HG02870 (cell line): ENCODE data around the gene EPHB1.
A peak's percentile ranks its signal among the peaks of the same experiment; 100 is the strongest.

ENCODE experiments used
- ATAC-seq: cut with Tn5 transposase; IDR thresholded peaks from one replicate; pipeline ENCODE4 v1.9.1; 2021; ENCODE audit warnings: mild to moderate bottlenecking, moderate library complexity; ENCODE audit not compliant: unreplicated experiment

EPHB1 gene

DNA sequence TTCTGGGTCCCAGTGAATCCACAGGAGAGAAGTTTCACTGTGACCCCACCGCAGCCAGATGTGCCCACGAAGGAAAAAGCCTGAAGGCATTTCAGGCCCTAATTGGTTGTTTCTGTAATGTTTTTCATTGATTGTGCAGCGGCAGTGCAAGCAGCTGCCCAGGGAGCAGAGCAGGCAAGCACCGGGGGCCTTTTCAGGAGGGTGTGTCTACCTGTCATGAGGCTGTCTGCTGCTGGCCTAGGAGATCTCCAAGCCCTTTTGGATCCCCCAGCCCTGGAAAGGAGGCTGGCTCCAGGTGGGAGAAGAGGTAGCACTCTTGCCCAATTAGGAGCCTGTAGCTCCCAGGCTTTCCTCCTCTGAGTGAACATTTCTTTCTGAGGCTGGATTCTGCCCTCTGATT lies 108.8 kb downstream of the EPHB1 start:
- peak; percentile 38 for ATAC-seq

DNA sequence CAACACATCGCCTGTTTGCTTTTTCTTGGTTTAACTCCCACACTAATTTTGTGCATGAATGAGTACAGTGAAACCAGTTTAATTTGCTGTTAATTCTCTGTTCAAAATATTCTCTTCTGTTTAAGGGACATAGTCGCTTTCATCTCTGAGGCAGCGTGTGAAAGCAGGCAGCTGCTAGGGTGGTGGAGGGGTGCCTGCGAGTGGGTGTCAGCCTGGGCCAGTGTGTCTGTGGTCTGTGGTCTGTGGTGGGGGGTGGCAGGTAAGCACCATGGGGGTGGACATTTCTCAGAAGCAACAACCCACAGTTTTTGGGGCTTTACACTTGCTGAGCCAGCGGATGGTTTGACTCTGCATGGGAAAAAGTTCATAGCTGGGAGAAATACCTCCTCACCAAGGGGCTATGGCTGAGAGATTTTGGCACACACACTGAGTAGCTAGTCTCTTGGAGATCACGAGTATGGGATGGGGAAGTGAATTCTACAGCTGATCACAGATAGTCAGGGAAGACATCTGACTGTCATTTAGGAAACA lies 109.2 kb downstream of the EPHB1 start:
- ATAC-seq = peak; percentile 93

DNA sequence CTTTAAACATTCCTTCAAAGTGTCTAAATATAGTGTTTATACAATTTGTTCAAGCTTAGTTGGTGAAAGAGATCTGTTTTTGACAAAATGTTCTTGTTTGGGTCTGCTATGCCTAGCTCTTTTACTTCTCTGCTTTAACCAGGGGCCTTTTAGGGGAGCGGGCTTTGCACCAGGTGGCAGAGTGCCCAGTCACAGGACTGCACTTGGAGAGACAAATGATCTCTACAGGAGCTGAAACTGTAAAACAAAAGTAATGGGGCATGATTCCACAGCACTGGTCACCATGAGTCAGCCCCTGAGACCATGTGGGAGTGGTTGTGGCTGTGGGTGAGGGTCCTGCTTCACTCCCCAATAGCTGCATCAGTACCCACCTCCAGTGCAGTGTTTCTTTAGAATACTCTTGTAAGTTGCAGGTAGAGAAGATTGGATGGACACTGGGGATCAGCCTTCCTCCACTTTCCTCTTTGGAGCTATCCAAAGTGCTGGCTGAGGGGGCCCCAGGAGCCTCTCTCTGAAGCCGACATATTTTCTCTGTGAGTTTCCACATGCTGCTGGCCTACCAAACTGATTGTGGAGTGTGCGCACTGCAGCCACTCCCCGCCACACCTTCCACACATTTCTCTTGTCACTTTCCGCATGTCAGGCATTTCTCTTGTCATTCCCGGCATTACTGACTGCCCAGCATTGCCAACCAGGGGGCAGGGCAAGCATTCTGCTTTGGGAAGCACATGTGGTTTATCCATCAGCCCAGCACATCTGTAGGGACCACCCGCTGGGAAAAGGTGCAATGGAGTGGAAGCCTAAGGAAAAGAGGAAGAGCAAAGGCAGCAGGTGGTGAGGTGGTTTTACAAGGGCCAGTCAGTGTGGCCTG lies 110.0 kb downstream of the EPHB1 start:
- ATAC-seq = peak; percentile 19

DNA sequence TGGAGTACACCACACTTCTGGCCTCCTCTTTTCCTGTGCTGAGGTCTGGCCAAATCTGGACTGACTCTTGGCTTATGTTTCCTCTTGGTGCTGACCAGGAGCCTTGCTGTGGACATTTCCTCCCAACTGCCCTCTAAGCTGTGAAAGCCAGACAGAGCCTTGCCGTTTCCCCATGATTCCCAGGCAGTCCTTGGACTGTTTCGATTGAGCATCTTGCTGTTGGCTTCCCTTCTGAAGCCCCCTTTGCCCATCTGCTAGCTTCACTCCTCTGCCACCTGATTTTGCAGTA lies 110.5 kb downstream of the EPHB1 start:
- ATAC-seq = no peak

DNA sequence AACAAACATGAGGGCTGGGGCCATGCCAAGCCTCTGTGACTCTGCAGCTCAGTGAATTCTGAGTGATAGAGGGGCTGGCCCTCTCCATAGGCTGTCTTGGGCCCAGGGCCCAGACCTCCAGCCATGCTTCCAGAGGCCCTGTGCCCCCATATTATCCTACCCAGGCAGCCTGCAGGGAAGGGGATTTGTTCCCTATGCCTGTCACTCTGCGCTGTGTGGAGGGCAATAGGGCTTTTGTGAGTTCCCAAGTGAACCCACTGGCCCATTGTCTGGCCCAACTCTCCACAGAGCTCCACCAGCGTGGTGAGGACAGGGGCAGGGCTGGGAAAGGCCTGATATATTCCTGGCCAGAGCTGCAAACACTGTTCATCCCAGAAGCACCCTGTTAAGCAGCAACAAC lies 113.2 kb downstream of the EPHB1 start:
- ATAC-seq = no peak

DNA sequence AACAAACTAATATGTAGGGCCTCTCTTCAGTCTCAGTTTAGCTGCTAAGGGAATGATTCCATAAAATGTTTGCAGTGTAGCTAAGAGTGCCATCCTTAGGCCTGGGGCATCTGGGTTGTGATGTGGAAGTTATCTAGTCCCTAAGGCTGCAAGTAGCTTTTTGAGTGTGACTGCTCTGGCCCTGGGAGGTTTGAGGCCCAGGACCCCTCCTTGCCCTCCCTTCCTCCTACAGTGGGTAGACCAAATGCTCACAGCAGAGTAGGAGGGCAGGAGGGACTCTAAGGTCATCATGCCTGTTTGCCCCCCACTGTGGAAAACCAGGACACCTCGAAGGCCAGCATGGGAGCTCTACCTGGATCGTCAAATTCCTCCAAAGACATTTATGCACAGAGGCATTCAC lies 115.0 kb downstream of the EPHB1 start:
- no peak for ATAC-seq

- no peak for ATAC-seq
Measured at GRCh38 chr3:134911586-134912548, 116.8 kb downstream of the EPHB1 start.

- ATAC-seq = no peak
Measured at GRCh38 chr3:134916276-134916961, 121.4 kb downstream of the EPHB1 start.

- ATAC-seq = no peak
Measured at GRCh38 chr3:134917631-134918030, 122.6 kb downstream of the EPHB1 start.

DNA sequence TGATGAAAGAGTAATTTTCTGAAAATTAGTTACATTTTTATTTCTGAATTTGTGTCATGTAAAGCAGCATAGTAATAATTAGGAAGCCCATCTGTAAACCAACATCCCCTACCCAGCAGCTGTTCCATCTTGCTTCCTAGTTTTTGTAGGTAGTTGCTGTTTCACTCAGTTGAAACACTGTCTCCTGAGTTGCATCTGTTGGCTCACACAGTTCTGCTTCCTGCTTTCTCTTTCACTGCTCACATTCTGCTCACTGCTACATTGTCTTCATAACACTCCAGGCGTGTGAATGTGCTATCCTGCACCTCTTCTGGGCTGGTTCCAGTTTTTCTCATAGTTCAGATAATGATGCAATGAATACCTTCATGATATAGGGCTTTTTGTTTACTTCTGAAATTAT lies 123.4 kb downstream of the EPHB1 start:
- ATAC-seq = peak; percentile 96

- ATAC-seq = no peak
Measured at GRCh38 chr3:134922101-134922500, 127.0 kb downstream of the EPHB1 start.

DNA sequence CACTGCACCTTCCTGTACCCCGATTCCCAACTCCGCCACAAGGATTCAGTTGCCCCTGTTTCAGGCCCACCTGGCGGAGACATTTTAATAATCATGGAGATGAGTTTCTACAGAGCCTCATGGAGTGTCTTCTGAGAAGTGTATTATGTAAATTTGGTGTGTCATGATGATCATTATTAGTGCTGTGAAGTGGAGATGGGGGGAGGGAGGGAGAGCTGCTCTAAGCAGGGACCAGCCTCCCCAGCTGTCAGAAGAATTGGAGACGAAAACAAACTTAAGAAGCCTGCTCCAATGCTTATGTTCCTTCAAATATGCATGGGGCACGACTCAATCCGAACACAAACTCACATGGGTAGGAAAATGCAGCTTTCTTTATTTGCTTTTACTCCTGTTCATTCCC lies 127.8 kb downstream of the EPHB1 start:
- no peak for ATAC-seq

GRCh38 chr3:134923286-134923685 lies 128.2 kb downstream of the EPHB1 start:
- ATAC-seq = no peak

- ATAC-seq = no peak
Measured at GRCh38 chr3:134927599-134927998, 132.5 kb downstream of the EPHB1 start.

DNA sequence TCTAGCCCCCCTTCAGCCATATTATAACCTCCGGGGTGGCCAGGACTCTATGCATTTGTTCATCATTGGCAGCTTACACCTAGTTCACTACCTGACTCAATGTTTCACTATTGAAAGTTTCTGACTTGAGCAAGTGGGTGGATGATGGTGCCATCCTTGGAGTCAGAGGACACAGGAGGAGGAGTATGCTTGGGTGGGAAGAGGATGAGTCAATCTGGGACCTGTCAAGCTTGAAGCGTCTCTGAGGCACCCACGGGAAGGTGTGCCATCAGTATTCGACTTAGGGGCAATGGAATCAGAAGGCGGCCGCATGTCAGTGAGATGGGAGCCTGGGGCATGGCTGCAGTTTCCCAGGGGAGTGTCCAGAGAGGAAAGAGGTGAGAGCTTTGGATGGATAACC lies 133.3 kb downstream of the EPHB1 start:
- ATAC-seq = no peak

GRCh38 chr3:134928819-134929218 lies 133.8 kb downstream of the EPHB1 start:
- ATAC-seq = no peak

- peak; percentile 92 for ATAC-seq
Measured at GRCh38 chr3:134929976-134930375, 134.9 kb downstream of the EPHB1 start.

GRCh38 chr3:134931045-134931785 lies 136.2 kb downstream of the EPHB1 start:
- ATAC-seq = no peak

DNA sequence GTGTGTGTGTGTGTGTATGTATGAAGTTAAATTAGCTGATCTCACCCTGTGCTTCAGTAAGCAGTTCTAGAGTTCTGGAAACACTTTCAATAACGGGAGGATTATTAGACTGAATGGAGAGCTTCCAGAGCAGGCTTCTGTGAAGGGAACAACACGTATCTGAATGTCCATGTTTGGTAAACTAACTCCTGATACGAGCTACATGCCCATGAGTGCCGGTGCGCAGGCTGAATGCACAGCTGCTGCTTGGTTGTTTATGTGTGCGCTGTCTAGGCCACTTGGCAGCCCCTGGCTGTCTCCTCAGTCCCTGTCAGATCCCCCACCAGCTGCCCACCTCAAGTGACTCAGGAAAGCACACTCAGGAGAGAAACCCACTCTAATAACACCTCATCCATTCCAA lies 137.0 kb downstream of the EPHB1 start:
- no peak for ATAC-seq

DNA sequence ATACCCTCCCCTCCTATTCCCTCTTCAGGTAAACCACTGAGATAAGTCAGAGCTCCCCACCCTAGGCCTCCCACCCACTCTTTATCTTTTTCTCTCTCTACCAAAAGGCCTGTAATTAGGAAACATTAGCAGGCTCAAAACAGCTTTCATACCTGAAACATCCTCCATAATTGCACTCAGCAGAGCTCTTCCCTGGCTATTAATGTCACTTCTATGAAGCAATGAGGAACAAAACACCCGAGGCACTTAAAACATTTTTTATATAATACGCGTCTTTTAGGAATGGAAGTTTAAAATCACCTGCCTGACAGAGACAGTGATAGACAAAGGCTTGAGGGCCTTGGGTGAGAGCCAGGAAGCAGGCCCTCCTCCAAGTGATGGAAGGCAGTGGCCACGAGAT lies 138.9 kb downstream of the EPHB1 start:
- ATAC-seq = no peak
